ENCODE data around the gene ORC2. TPM values are rescaled to one million over a fixed set of nuclear protein-coding genes. Genes with fewer than 3 reads are reported as not detected.
"Not testable (repeated sequence)": the region's sequence is repeated elsewhere in the genome, so short reads cannot be mapped to it uniquely, and the experiment has no call there.

Gene ORC2
- total RNA-seq, 4 donors from 2014 or later: 25.2 to 40.3 (median 34.0) TPM

DNA sequence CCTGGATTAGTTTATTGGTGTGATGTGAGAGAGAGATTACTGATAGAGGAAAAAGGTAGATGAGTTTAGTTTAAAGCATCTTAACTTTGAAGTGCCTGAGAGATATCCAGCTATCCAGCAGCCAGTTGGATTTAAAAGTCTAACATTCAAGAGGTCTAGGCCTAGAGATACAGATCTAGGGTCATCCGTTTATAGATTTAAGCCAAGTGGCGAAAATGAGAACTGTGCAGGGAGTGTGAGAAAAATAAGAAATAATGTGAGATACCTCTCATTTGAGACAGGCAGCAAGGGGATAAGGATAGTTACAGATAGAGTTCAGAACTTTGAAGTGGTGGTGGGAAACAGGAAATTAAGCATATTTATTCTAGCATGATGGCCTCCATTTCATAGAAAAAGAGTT is 5.3 kb upstream of the ORC2 start:
- no peaks in the 10 kb centered on the region for H3K27me3 ChIP-seq
- no peak overlapping the region for H3K4me3 ChIP-seq (replicated peaks in 1 of 3)
- H3K36me3 ChIP-seq: no peaks in the 10 kb centered on the region
- WGBS, 2 donors: 91 to 95% methylated on average over 2 of the region's 2 CpGs
- intact Hi-C loops (cut with DNase I): loop anchor here (10.0 kb wide), 1 partner anchor 54 kb away; no protein-coding TSS in a partner anchor
- peaks cover 0 to 3% of the 10 kb centered on the region in 2 donors for H3K4me1 ChIP-seq
- TF ChIP-seq POLR2A (IDR thresholded peaks at IDR 0.05): no peak
- TF ChIP-seq, protein P1, sequence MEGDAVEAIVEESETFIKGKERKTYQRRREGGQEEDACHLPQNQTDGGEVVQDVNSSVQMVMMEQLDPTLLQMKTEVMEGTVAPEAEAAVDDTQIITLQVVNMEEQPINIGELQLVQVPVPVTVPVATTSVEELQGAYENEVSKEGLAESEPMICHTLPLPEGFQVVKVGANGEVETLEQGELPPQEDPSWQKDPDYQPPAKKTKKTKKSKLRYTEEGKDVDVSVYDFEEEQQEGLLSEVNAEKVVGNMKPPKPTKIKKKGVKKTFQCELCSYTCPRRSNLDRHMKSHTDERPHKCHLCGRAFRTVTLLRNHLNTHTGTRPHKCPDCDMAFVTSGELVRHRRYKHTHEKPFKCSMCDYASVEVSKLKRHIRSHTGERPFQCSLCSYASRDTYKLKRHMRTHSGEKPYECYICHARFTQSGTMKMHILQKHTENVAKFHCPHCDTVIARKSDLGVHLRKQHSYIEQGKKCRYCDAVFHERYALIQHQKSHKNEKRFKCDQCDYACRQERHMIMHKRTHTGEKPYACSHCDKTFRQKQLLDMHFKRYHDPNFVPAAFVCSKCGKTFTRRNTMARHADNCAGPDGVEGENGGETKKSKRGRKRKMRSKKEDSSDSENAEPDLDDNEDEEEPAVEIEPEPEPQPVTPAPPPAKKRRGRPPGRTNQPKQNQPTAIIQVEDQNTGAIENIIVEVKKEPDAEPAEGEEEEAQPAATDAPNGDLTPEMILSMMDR (IDR thresholded peaks at IDR 0.05): no peak
- no peak for DNase-seq
- no peak overlapping the region for H3K27ac ChIP-seq
- no peaks in the 10 kb centered on the region for H3K9me3 ChIP-seq

DNA sequence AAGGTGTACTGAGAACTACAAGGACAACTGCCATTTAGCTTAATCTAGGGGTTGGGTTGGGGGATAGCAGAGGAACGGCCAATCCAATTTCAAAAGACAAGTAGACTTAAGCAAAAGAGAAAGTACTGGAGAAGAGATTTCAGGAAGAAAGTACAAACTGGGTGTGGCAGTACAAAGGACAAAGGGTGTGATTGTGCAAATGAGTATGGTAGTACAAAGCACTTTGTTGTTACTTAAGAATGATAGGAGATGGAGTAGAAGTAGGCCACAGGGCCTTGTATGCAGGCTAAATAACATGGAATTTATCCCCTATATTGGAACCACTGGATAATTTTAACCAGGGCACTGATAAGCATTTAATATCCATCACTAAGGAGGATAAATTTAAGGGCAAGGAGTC is 4.7 kb upstream of the ORC2 start:
- TF ChIP-seq, protein P1 (IDR thresholded peaks at IDR 0.05): no peak
- no peak for TF ChIP-seq POLR2A (IDR thresholded peaks at IDR 0.05)
- no peak overlapping the region for H3K27ac ChIP-seq
- no peaks in the 10 kb centered on the region for H3K27me3 ChIP-seq
- H3K4me1 ChIP-seq: peaks cover 0 to 3% of the 10 kb centered on the region in 2 donors
- 90 to 100% methylated on average over 1 of the region's 1 CpG for WGBS, 2 donors
- no peaks in the 10 kb centered on the region for H3K9me3 ChIP-seq
- H3K36me3 ChIP-seq: no peaks in the 10 kb centered on the region
- intact Hi-C loops (cut with DNase I): loop anchor here (10.0 kb wide), 1 partner anchor 53 kb away; no protein-coding TSS in a partner anchor
- no peak overlapping the region for H3K4me3 ChIP-seq (replicated peaks in 1 of 3)
- DNase-seq: no peak

DNA sequence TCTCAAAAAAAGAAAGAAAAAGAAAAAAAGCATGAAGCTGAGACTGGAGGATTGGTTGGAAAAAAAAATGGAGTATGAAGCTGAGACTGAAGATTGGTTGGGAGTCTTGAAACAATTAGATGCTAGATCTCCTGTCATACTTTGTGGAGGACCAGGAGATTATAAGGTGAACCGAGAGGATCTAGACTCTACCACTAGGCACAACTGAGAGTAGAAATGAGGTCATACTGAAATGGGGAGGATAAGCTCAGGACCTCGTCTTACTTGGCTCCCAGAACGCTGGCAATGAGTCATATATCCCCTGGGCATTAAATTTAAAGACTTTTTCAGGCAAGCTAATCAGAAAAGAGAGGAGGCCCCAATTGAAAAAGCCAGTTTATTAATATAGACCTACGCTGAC is 3.3 kb upstream of the ORC2 start:
- Histone ChIP-seq H3K9me3 (no peaks in the 10 kb centered on the region), H3K27me3 (no peaks in the 10 kb centered on the region), H3K4me3 (replicated peaks in 1 of 3) (no peak overlapping the region), H3K4me1 (peaks cover 11 to 14% of the 10 kb centered on the region in 2 donors), H3K36me3 (no peaks in the 10 kb centered on the region), H3K27ac (no peak overlapping the region)
- DNase-seq: no peak
- TF ChIP-seq POLR2A (IDR thresholded peaks at IDR 0.05): no peak
- TF ChIP-seq, protein P1 (IDR thresholded peaks at IDR 0.05): no peak
- WGBS, 2 donors: 65 to 75% methylated on average over 4 of the region's 4 CpGs
- intact Hi-C loops (cut with DNase I): loop anchor here (10.0 kb wide), 1 partner anchor 52 kb away; no protein-coding TSS in a partner anchor

DNA sequence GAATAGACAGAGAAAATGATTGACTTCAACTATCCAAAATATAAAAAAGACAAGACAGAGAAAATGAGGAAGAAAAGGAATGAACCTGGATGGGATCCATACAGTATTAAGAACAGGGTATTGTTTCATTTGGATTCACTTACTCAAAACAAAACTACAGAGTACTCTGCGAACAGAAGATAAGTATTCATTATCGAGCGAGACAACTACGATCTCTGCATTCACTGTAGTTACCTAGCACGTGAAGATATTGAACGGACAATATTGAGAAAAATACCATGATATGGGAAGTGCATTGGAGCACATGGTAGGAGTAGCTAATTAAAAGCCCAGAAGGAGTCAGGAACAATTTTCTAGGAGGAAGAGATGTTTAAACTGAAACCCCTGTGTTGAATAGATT is 1.0 kb upstream of the ORC2 start:
- intact Hi-C loops (cut with DNase I): loop anchor here (5.0 to 10.0 kb wide), 2 partner anchors 50 to 103 kb away; no protein-coding TSS in a partner anchor
- H3K9me3 ChIP-seq: no peaks in the 10 kb centered on the region
- TF ChIP-seq, protein P1 (IDR thresholded peaks at IDR 0.05): no peak
- no peak for TF ChIP-seq POLR2A (IDR thresholded peaks at IDR 0.05)
- no peaks in the 10 kb centered on the region for H3K36me3 ChIP-seq
- H3K27ac ChIP-seq: no peak overlapping the region
- 79 to 81% methylated on average over 6 of the region's 6 CpGs for WGBS, 2 donors
- no peak for DNase-seq
- peak overlapping the region in 2 of 3 donors; percentile 63 to 70 for H3K4me3 ChIP-seq (replicated peaks in 1 of 3)
- peaks cover 20 to 32% of the 10 kb centered on the region in 2 donors for H3K4me1 ChIP-seq
- no peaks in the 10 kb centered on the region for H3K27me3 ChIP-seq

GRCh38 chr2:200963918-200964252 is 425 bp upstream of the ORC2 start:
- intact Hi-C loops (cut with DNase I): loop anchor here (5.0 to 10.0 kb wide), 2 partner anchors 49 to 103 kb away; no protein-coding TSS in a partner anchor
- WGBS, 2 donors: 0 to 2% methylated on average over 13 to 21 of the region's 21 CpGs

More at GRCh38 chr2:200963918-200964252, 425 bp upstream of the ORC2 start:
- peak overlapping the region in 2 of 3 donors; percentile 63 to 70 for H3K4me3 ChIP-seq (replicated peaks in 1 of 3)
- H3K27ac ChIP-seq: peak overlapping the region; percentile 64 to 82 (median 78)
- H3K4me1 ChIP-seq: peaks cover 20 to 37% of the 10 kb centered on the region in 2 donors
- H3K36me3 ChIP-seq, H3K27me3 ChIP-seq, H3K9me3 ChIP-seq, DNase-seq: not testable (repeated sequence)
